HUES48 (cell line): ENCODE data around the gene HOTAIR.

Experiments used
- H3K27ac ChIP-seq: one replicate; pipeline ENCODE4 v1.7.0; 2013; ENCODE audit warnings: low read depth, low read length, inconsistent platforms
- H3K27me3 ChIP-seq: 2 replicates; pipeline ENCODE4 v1.6.1; 2013; ENCODE audit warnings: mild to moderate bottlenecking, low read length; ENCODE audit not compliant: control insufficient read depth, insufficient read depth
- H3K36me3 ChIP-seq: 2 replicates; pipeline ENCODE4 v1.6.1; 2013; ENCODE audit warnings: low read length; ENCODE audit not compliant: control insufficient read depth, insufficient read depth
- H3K4me1 ChIP-seq: 2 replicates; pipeline ENCODE4 v1.6.1; 2013; ENCODE audit warnings: mild to moderate bottlenecking, low read length; ENCODE audit not compliant: control insufficient read depth, insufficient read depth
- H3K4me3 ChIP-seq: 2 replicates; pipeline ENCODE4 v1.5.1; 2013; ENCODE audit warnings: mild to moderate bottlenecking, low read depth, low read length
- H3K9ac ChIP-seq: 2 replicates; pipeline ENCODE4 v1.6.1; 2013; ENCODE audit warnings: mild to moderate bottlenecking, low read depth, low read length, moderate library complexity
- H3K9me3 ChIP-seq: 2 replicates; pipeline ENCODE4 v1.6.1; 2013; ENCODE audit warnings: low read length; ENCODE audit not compliant: control insufficient read depth, insufficient read depth

Gene HOTAIR

DNA sequence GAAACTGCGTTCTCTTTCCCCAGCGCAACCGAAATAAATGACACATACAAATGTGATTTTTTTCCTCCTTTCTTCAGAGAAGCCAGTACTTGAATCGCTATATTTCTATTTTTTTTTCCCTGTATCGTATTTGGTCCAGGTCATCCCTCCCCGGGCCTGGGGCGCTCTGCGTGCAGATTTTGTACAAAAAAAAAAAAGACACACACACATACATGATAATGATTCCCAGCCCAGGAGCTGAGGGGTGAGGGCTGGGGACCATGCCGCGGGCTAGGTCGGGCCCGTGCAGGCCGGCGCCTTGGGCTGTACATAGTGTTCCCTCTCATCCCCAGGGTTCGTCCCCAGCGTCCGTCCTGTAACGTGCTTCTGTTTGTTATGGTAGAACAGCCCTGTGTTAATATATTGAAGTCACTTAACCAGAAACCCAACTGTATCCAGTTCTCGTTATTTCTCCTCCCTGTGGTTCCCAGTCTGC, 28.2 kb upstream of the HOTAIR start:
- Histone ChIP-seq H3K36me3 (no peaks in the 10 kb centered on the region), H3K27ac (no peak overlapping the region), H3K27me3 (peaks cover 100% of the 10 kb centered on the region), H3K9me3 (no peaks in the 10 kb centered on the region), H3K4me3 (no peak overlapping the region), H3K9ac (no peak overlapping the region), H3K4me1 (peaks cover 7% of the 10 kb centered on the region; the same call in 1 of the 2 replicates)

DNA sequence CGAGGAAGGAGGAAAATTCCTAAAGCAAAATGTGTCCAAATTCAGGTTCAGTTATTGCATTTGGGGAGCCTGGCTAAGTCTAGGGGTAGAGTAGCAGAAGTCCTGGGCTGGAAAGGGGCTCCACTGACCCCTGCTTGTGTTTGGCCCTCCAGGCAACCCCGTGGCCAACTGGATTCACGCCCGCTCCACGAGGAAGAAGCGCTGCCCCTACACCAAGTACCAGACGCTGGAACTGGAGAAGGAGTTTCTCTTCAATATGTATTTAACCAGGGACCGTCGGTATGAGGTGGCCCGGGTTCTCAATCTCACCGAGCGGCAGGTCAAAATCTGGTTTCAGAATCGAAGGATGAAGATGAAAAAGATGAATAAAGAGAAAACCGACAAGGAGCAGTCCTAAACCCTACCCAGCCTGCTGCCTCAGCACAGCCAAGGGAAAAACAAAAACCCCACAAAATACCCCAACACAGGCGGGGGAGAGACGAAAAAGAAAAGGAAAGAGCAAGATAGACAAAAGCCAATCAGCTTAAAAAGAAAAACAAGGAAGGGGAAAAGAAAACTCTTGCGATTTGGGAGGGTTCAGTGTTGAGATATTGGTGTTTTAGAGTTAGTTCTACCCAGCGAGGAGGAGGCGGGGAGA, 27.6 kb upstream of the HOTAIR start:
- Histone ChIP-seq H3K27ac (no peak overlapping the region), H3K4me1 (peaks cover 7% of the 10 kb centered on the region; the same call in 1 of the 2 replicates), H3K27me3 (peaks cover 100% of the 10 kb centered on the region), H3K9me3 (no peaks in the 10 kb centered on the region), H3K9ac (no peak overlapping the region), H3K4me3 (no peak overlapping the region), H3K36me3 (no peaks in the 10 kb centered on the region)

- Histone ChIP-seq H3K4me1 (peaks cover 7% of the 10 kb centered on the region; the same call in 1 of the 2 replicates), H3K27ac (no peak overlapping the region), H3K9me3 (no peaks in the 10 kb centered on the region), H3K9ac (no peak overlapping the region), H3K36me3 (no peaks in the 10 kb centered on the region), H3K27me3 (peaks cover 100% of the 10 kb centered on the region), H3K4me3 (no peak overlapping the region)
Measured at GRCh38 chr12:54001283-54002187, 26.8 kb upstream of the HOTAIR start.

DNA sequence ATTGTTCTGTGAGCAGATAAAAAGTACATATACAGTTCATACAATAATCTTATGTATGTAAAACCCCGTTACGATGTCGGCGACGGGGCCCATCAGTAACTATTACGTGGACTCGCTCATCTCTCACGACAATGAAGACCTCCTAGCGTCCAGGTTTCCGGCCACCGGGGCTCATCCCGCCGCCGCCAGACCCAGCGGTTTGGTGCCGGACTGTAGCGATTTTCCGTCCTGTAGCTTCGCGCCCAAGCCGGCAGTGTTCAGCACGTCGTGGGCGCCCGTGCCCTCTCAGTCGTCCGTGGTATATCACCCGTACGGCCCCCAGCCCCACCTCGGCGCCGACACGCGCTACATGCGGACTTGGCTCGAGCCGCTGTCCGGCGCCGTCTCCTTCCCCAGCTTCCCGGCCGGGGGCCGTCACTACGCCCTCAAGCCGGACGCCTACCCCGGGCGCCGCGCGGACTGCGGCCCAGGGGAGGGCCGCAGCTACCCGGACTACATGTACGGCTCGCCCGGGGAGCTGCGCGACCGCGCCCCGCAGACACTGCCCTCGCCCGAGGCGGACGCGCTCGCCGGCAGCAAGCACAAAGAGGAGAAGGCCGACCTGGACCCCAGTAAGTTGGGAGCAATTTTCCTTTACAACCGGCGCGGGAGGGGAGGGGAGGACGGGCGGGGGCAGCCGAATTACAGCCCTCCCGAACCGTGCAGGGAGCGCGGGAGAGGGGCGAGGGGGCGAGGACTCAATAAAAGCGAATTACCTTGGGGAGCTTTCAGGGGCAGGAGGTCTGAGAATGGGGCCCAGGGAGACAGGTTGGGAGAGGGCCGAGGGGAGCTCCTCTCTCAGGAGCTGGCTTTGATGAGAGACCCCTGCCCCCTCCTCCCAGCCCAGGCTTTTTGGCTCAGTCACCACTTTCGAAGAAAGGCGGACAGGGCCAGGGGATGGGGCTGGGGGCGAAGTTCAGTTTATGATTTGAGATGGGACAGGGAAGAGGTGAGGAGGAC, 25.7 kb upstream of the HOTAIR start, which contains the start of gene HOXC9:
Gene HOXC9, plus strand, starts transcription at position 46 of the 999 bp plus-strand sequence. Its CDS starts 28 bp downstream, at position 74.
- Histone ChIP-seq H3K27me3 (peaks cover 100% of the 10 kb centered on the region), H3K9ac (no peak within 1 kb of the TSS)

DNA sequence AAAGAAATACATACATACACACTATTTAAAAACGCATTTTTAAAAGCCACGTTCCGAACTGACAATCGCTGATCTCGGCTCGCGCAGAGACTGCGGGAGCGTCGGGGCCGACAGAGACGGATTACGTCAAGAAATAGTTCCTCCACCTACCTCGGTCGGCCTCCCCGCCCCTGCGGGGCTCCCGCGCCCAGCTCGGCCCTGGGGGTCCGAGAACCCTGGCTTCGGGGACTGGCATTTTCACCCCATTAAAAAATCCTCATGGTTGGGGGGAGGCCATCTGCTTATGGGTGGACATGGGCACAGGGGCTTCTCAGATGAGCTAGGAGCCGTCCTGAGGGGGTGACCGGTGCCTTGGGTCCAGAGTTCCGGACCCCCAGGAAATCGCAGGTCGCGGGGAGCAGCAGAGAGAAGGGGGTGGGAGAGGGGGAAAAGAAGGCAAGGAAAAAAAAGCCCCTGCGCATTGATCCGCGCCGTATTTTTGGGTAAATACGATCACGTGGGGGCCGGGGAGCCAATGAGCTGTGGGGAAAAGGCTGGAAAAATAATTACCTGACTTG, 24.9 kb upstream of the HOTAIR start:
- Histone ChIP-seq H3K27ac (no peak overlapping the region), H3K9me3 (no peaks in the 10 kb centered on the region), H3K27me3 (peaks cover 100% of the 10 kb centered on the region), H3K4me1 (peaks cover 10% of the 10 kb centered on the region; the same call in 1 of the 2 replicates), H3K4me3 (peak overlapping the region; percentile 46), H3K9ac (no peak overlapping the region), H3K36me3 (no peaks in the 10 kb centered on the region)

More for the DNA sequence above, 25.7 kb upstream of the HOTAIR start, which contains the start of gene HOXC9:
- Histone ChIP-seq H3K4me1 (peaks cover 7% of the 10 kb centered on the region; the same call in 1 of the 2 replicates), H3K9me3 (no peaks in the 10 kb centered on the region), H3K27ac (no peak within 1 kb of the TSS), H3K36me3 (no peaks in the 10 kb centered on the region), H3K4me3 (peak within 1 kb of the TSS; percentile 46)

DNA sequence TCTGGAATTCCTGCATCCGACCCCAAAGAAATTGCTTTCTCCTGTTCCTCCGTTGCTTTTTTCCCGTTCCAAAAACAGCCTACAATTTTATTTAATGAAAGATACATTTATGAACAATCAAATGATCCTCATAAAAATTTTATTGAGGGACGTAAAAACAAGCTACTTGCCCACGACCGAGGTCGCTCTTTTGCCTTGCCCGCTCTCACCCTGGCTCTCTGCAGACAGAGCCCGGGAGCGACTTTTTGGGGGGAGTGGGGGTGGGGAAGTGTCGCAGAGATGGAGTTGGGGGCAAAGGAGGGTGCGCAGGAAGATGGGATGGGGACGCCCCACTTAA, 24.1 kb upstream of the HOTAIR start:
- Histone ChIP-seq H3K9ac (no peak overlapping the region), H3K4me1 (peaks cover 10% of the 10 kb centered on the region; the same call in 1 of the 2 replicates), H3K27me3 (peaks cover 100% of the 10 kb centered on the region), H3K9me3 (no peaks in the 10 kb centered on the region), H3K36me3 (no peaks in the 10 kb centered on the region), H3K4me3 (no peak overlapping the region), H3K27ac (no peak overlapping the region)

- H3K9me3 ChIP-seq: no peaks in the 10 kb centered on the region
Measured at GRCh38 chr12:53998110-53998899, 23.6 kb upstream of the HOTAIR start.

DNA sequence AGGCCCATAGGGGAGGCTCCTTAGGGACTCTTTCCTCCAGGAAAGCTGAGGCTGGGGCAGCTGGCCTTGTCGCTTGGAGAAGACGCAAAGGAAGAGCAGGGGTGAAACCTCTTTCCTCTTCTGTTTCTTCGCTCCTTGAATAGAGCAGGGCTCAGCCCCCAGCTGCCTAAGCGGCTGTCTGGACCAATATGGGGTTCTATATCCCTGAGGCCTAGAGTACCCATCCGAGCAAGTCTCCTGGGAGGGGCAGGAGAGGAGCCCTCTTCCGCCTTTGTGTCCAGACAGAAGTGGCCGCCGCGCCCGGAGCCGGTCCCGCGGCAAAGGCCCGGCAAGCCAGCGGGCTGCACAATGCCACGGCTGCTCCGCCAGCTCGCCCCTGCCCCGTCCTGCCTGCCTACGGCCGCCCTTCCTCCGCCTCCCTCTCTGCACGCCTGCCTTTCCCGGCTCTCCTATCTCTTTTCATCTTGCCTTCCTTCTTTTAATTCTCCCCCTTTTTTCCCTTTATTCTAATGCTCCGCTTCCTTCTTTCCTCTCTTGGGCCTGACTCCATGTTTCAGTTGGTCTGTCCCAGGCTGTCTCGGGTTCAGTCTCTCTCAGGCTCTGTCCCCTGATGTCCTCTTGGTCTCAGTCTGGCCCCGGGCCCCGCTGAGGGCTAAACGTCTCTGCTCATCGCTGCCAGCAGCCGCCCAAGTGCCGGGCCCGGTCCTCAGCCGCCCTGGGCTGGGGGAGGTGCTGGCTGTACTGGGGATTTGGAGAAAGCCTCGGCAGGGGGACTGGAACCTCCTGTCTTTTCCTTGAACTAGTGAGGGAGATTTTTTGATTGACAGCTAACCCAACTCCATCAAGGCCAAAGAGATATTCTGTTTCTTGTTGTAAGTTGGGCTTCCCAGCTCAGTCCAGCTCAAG, 22.7 kb upstream of the HOTAIR start:
- no peaks in the 10 kb centered on the region for H3K9me3 ChIP-seq
- no peak overlapping the region for H3K4me3 ChIP-seq
- no peak overlapping the region for H3K27ac ChIP-seq
- H3K27me3 ChIP-seq: peaks cover 100% of the 10 kb centered on the region
- no peaks in the 10 kb centered on the region for H3K36me3 ChIP-seq
- peaks cover 10% of the 10 kb centered on the region; the same call in 1 of the 2 replicates for H3K4me1 ChIP-seq
- no peak overlapping the region for H3K9ac ChIP-seq

More at GRCh38 chr12:53998110-53998899, 23.6 kb upstream of the HOTAIR start:
- Histone ChIP-seq H3K4me1 (peaks cover 10% of the 10 kb centered on the region; the same call in 1 of the 2 replicates), H3K4me3 (no peak overlapping the region), H3K27ac (no peak overlapping the region), H3K27me3 (peaks cover 100% of the 10 kb centered on the region), H3K9ac (no peak overlapping the region), H3K36me3 (no peaks in the 10 kb centered on the region)
